Measurements from ENCODE around the gene MAML3.

DNA sequence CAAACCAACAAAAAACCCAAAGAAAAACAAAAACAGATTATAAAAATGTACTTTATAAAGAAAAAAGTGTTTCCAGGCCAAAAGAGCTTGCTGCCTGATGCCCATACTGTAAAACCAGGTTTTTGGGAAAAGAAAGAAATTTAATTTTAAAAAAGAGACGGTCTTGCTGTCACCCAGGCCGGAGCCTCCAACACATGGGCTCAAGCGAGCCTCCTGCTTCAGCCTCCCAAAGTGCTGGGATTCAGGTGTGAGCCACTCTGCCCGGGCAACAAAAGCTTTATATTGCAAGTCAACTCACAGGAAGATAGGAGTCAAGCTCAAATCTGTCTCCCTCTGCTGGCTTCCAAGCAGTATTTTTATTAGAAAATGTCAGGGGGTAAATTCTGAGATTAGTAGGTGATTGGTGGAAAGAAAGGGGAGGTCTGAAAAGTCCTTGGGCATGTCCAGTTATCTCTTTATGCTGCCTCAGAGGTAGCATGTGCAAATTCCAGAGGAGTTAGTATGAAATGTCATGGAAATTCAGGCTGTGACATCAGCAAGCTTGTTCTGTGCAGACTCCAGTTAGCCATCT is 449.0 kb downstream of the MAML3 start:
- TF ChIP-seq, protein P1, sequence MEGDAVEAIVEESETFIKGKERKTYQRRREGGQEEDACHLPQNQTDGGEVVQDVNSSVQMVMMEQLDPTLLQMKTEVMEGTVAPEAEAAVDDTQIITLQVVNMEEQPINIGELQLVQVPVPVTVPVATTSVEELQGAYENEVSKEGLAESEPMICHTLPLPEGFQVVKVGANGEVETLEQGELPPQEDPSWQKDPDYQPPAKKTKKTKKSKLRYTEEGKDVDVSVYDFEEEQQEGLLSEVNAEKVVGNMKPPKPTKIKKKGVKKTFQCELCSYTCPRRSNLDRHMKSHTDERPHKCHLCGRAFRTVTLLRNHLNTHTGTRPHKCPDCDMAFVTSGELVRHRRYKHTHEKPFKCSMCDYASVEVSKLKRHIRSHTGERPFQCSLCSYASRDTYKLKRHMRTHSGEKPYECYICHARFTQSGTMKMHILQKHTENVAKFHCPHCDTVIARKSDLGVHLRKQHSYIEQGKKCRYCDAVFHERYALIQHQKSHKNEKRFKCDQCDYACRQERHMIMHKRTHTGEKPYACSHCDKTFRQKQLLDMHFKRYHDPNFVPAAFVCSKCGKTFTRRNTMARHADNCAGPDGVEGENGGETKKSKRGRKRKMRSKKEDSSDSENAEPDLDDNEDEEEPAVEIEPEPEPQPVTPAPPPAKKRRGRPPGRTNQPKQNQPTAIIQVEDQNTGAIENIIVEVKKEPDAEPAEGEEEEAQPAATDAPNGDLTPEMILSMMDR (IDR thresholded peaks at IDR 0.05), result no peak
- no peak for TF ChIP-seq POLR2A (IDR thresholded peaks at IDR 0.05)
